GM21515 (cell line): Measurements from ENCODE around the gene BRD9.
"Not testable (repeated sequence)": the region's sequence is repeated elsewhere in the genome, so short reads cannot be mapped to it uniquely, and the experiment has no call there.

ENCODE experiments used
- ATAC-seq: cut with Tn5 transposase; IDR thresholded peaks from one replicate; pipeline ENCODE4 v1.9.1; 2021; ENCODE audit not compliant: unreplicated experiment

Gene BRD9

DNA sequence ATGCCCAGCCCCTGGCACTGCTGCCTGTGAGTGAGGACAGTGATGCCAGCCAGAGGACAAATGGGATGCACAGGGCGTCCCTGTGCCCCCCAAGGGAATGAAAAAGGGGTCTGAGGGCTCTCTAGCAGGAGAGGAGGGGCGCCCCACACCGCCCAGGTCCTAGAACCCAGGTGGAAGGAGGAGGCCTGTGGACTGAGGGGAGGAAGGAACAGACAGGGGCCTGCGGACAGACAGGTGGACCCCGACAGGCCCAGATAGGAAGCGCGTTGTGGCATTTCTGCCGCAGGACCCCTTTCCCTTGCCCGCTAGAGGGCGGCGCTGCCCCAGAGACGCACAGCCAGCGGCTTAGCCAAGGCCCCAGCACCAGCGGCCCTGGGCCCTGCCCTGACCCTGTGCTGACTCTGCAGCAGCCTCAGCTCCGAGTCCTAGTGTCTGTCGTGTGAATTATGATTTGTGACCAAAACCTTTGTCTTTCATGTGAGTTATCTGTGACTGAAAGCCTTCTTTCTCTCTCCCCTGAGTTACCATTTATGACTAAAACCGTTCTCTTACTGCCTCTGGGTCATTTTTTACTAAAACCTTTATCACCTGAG lies 30.8 kb upstream of the BRD9 start:
- ATAC-seq, result peak; percentile 73

DNA sequence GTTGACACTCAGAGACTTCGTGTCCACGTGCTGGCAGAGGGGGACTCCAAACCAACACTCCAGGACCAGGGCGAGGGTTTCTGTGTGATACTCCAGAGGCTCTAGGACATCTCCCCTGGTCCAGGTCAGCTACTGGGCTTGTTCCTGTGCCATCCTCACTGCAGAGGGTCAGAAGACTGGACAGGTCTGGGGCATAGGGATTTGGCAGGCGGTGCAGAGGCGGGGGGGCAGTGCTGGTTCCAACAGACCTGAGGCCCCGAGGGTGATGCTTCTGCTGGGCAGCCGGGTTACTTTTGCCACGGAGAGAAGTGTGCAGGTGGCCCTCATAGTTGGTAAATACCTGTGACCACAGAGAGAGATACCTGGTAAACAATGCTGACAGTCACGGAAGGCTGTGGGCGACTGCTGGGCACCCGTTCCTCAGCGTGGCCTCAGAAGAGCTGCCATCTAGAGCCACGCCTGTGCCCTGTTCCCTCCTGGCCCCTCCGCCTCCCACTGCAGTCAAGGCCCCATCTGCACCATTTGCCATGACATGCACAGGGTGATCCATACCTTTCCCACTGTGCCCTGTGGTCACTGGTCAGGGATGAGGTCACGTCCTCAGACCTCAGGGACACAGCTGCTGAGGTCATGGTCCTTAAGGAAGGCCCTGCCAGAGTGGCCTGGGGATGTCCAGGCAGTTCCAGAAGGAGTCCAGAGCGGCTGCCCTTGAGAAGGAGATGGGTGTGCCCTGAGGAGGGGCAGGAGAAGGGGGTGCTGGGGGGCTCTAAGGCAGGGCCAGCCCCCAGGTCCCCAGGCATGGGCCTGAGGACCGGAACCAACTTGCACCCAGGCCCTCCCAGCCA lies 30.1 kb upstream of the BRD9 start:
- no peak for ATAC-seq

DNA sequence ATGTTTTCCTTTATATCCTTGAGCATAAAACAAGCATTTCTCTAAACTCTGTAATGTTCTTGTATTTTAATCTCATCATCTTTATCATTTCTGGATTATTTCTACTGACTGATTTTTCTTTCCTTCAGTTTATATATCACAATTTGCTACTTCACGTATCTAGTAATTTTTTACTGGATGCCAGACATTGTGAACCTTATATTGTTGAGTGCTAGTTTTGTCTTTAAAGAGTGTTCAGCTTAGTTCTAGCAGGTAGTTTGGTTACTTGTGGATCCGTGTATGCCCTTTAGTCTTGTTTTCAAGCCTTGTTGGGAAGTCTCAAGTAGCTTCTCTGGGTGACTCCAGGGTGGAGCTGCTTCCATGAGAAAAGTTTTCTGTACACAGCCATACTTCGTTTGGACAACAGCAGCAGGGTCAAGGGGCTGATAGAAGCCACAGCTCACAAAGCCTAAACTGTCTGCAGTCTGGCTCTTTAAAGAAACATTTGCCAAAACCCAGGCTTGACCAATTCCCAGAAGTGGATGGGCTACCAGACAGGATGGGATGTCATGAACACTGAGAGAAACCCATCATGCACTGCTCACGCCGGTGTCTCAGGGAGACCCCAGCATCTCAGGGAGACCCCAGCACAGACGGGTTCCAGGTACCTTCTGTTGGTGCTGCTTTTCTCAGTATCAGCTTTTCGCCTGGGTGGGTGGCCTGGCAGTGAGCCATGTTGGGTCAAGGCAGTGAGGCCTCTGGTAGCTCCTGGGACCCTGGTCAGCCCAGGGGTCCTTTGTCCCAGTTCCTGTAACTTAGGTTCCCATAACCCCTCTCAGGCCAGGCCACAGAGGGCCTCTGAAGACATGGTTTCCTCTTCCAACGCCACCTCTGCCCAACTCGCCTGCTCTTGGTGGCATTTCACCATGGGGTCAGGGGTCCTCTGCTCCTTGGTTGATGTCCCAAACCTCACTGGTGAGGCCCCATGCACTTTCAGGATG lies 29.1 kb upstream of the BRD9 start:
- no peak for ATAC-seq

DNA sequence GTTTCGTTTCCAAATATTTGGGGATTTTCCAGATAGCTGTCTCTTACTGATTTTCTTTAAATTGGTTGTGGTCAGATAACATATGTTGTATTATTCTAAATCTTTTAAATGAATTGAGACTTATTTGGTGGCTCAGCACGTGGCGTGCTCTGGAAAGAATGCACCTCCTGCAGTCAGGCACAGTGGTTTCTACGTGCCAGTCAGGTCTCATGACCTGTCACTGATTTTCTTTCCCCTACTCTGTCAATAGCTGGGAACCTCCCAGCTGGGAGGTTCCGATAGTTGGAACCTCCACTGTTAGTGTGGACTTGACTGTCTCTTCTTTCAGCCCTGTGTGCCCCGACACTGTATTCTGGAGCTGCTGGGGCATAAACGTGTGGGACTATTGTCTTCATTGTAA lies 27.7 kb upstream of the BRD9 start:
- no peak for ATAC-seq

- no peak for ATAC-seq
These were observed 26.9 kb upstream of the BRD9 start for GRCh38 chr5:919356-920000.

- ATAC-seq, result not testable (repeated sequence)
These were observed 26.1 kb upstream of the BRD9 start for GRCh38 chr5:918717-919116.

- no peak for ATAC-seq
These were observed 24.1 kb upstream of the BRD9 start for GRCh38 chr5:916441-917293.

DNA sequence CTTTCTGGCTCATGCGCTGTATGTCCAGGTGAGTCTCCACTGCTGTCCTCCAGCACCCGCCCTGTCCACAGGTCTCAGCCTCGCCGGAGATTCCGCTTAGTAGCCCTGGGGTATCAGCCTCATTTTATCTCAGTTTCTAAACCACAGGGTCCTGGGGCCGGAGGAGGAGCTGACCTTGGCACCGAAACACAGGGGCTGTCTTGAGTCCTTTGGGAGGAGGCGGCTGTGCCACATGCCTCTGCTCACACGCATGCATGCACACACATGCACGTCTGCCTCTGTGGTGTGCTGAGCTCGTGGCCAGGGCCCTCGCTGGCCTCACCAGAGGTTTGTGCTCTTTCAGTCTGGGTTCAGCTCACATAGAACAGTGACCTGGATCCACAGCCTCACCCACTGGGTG lies 23.3 kb upstream of the BRD9 start:
- ATAC-seq, result no peak

GRCh38 chr5:915346-915745 lies 22.7 kb upstream of the BRD9 start:
- not testable (repeated sequence) for ATAC-seq

DNA sequence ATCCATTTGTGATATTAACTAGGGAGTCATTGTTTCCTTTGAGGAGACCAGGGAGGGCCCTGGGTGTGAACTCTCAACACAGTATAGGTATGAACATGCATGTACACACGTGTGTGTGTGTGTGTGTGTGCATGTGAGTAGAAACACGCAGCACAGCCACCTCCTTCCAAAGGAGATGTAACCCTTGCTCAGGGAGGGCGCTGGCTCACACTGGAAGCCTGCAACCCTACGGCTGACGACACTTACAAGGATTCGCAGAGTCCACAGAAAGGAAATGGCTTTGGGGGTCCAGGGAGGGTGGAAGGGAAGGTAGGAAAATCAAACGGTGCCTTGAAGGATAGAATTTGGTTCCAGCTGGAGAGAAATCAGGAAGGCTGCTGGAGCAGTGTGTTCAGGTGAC lies 22.0 kb upstream of the BRD9 start:
- ATAC-seq, result no peak

- no peak for ATAC-seq
These were observed 21.6 kb upstream of the BRD9 start for GRCh38 chr5:914174-914573.

DNA sequence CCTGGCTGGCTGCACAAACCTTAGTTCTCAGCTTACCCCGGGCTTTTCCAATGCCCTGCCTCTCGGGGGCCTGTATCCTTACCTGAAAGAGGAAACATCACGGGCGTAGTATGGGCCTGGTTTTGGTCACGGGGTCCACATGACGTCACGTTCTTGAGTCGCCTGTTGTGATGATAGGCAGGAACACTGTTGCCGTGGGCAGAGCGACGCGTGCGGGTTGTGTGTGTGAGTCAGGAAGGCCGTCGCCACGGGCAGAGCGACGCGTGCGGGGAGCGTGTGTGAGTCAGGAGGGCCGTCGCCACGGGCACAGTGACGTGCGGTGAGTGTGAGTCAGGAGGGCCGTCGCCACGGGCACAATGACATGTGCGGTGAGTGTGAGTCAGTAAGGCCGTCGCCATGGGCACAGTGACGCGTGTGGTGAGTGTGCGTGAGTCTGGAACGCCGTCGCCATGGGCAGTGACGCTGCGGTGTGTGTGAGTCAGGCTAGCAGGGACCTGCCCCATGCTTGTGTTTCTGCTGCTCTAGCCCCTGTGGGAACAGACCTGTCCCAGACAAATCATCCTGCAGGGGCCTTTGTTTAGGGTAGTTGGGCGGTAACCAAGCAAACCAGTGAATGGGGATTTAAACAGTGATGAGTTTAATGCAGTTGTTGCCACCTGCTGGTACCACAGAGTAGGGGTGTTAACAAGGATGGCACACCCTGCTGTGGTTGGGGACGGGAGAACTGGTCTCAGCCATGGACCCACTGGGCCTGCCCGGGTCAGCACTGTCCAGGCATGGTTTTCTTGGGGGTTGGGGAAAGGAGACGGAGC lies 19.9 kb upstream of the BRD9 start:
- no peak for ATAC-seq

DNA sequence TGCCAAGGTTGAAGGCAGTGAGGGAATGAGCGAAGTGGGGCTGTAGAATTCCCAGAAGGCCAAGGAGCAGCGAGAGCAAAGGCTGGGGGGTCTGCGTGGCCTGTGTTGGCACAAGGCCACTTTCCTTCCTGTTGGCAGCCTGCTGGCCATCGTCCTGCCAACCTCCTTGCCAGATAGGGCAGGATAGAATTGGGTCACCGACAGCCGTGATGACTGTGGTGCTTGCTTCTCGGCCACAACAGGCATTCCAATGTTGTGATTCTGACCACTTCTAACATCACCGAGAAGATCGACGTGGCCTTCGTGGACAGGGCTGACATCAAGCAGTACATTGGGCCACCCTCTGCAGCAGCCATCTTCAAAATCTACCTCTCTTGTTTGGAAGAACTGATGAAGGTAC lies 19.0 kb upstream of the BRD9 start:
- ATAC-seq, result no peak

DNA sequence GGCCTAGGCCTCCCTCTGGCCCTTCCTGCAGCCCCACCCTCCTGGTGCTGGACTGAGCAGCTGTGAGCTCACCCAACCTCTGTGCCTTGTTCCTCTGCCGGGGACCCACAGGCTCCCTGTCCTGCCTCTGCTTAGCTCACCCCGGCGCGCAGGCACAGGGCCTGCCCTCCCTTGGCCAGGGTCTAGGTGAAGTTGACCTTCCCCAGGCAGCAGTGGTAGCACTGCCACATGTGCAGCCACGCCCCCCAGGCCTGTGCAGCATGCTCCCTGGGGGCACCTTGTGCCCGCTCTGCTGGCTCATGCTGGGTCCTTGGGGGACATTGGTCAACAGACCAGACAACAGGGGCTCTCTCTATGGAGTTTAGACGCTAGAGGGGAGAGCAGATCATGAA lies 18.2 kb upstream of the BRD9 start:
- no peak for ATAC-seq

GRCh38 chr5:909994-910768 lies 17.6 kb upstream of the BRD9 start:
- no peak for ATAC-seq

GRCh38 chr5:909086-909485 lies 16.5 kb upstream of the BRD9 start:
- ATAC-seq, result no peak

GRCh38 chr5:908172-908571 lies 15.6 kb upstream of the BRD9 start:
- no peak for ATAC-seq

GRCh38 chr5:907366-907910 lies 14.8 kb upstream of the BRD9 start:
- no peak for ATAC-seq
